Dendritic cell treated with granulocyte-macrophage colony-stimulating factor and Interleukin-4, amounts not matched to agents 40 ng/mL and 50 ng/mL, for 4 days (primary cell): ENCODE data around the gene UBQLN4.

Experiments
- H3K27ac Mint-ChIP-seq: one replicate; pipeline ENCODE4 v1.8.0; 2022; ENCODE audit warnings: mild to moderate bottlenecking, mixed read lengths
- H3K27me3 Mint-ChIP-seq: one replicate; pipeline ENCODE4 v1.8.0; 2022; ENCODE audit warnings: mild to moderate bottlenecking, mixed read lengths
- H3K36me3 Mint-ChIP-seq: one replicate; pipeline ENCODE4 v1.8.0; 2022; ENCODE audit warnings: low read depth, mixed read lengths
- H3K4me1 Mint-ChIP-seq: one replicate; pipeline ENCODE4 v1.8.0; 2022; ENCODE audit warnings: low read depth, mixed read lengths
- H3K4me3 Mint-ChIP-seq: one replicate; pipeline ENCODE4 v1.8.0; 2022; ENCODE audit warnings: mild to moderate bottlenecking, moderate library complexity, mixed read lengths
- H3K9me3 Mint-ChIP-seq: one replicate; pipeline ENCODE4 v1.8.0; 2022; ENCODE audit warnings: mixed read lengths
- intact Hi-C: fragments of 100-400 bp; cut with micrococcal nuclease; formaldehyde crosslinking; loops from one replicate; pipeline ENCODE4 v1.15.0; 2022

The UBQLN4 gene

DNA sequence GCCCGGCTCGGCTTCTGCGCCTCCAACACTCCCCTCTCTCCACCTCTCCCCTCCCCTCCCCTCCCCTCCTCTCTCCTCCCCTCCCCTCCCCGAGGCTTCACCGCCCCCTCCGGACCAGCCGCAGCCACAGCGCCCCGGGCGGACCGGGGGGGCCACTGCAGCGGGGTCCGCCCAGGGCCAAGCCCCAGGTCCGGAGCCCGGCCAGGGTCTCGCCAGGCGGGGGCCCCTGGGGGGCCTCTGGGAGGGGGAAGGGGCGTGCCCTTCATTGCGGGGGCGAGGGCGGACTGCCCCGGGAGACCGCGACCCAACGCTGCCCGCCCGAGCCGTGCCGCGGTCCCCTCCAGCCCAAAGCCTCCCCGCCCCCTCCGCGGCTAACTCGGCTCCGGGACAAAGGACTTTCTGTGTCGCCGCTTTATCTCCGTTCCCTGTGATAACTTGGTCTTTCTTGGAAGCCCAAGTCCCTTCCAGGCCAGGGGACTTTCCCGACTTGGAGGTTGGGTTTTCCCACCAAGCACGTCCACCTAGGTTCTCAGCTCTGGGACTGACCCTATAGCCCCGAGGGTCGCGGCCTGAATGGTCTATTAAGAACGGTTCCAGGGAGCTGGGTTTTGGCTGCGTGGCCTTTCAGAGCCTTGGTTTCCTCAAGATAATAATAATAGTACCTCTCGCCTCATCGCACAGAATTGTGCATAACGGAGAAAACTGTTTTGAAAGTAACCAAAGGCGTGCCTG, at the start of gene UBQLN4:
UBQLN4 (minus strand) TSS at position 31 of the 732 bp plus-strand sequence. CDS start 97 bp downstream, outside the sequence.
- no peaks in the 10 kb centered on the region for H3K9me3 Mint-ChIP-seq
- H3K27ac Mint-ChIP-seq: peak within 1 kb of the TSS; percentile 97
- intact Hi-C loops: loop anchor here (1.0 to 2.0 kb wide), 3 partner anchors 29 to 37 kb away; partner anchors contain the start of genes MEX3A and SSR2
- H3K4me1 Mint-ChIP-seq: peaks cover 54% of the 10 kb centered on the region
- no peaks in the 10 kb centered on the region for H3K27me3 Mint-ChIP-seq
- H3K36me3 Mint-ChIP-seq: peaks cover 78% of the 10 kb centered on the region
- H3K4me3 Mint-ChIP-seq: peak within 1 kb of the TSS; percentile 99

DNA sequence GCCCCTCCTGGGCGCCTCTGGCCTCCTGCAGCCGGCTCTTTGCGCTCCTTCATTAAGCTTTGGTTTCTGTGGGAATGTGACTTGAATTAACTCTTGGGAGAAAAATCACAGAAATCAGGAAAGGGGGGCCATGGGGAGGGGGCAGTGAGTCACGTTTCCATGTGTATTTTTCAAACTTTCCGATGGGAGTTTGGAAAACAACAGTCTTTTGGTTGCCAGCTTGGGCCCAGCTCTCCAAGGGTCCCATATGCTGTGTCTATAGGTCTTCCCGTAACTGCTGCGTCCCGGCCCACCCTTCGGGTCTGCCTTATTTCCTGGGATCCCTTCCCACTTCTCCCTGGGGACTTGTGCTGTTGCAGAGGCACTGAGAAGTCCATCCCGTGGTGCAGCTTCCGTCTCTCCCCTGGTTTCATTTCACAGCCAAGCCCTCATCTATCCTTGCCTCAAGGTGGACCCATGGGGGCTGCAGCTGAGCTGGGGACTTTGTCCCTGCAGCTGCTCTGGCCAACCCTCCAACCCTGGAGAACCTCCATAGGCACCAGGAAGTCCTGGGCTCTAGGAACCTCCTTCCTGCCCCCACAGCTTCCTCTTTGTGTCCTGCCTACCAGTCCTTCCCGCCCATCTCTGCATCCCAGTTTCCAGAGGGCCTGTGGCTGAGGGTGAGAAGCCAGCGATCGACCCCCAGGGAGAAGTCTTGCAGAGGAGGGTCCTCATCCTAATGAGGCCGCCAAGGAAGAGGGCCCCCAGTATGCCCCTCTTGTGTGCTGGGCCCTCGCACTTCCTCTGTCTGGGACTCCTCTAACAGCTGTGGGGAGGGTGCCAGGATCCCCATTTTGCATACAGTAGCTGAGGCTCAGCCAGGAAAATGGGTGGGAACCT, 49.3 kb upstream of the UBQLN4 start:
- H3K36me3 Mint-ChIP-seq: peaks cover 33% of the 10 kb centered on the region
- peaks cover 46% of the 10 kb centered on the region for H3K27me3 Mint-ChIP-seq
- peak overlapping the region; percentile 24 for H3K4me3 Mint-ChIP-seq
- no peaks in the 10 kb centered on the region for H3K9me3 Mint-ChIP-seq
- peak overlapping the region; percentile 95 for H3K27ac Mint-ChIP-seq
- intact Hi-C loops: no loop called here
- H3K4me1 Mint-ChIP-seq: peaks cover 84% of the 10 kb centered on the region

DNA sequence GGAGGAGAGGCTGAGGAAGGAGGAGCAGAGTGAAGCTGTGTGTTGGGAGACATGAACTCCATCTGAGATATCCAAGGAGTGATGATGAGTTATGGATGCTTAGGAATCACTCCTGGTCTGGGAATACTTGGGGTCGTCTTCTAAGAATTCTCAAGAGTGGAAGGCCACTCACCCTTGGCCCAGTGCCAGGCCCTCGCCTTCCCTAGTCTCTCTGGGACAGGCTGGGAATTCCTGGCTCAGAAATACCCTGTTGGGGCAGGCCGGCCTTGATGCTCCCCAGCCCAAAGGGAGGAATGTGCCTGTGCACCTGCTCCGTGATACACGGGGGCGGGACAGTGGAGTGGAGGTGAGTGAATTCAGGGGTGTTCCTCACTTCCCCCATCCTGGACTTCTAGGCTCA, 48.3 kb upstream of the UBQLN4 start:
- intact Hi-C loops: no loop called here
- H3K36me3 Mint-ChIP-seq: peaks cover 42% of the 10 kb centered on the region
- peak overlapping the region; percentile 95 for H3K27ac Mint-ChIP-seq
- H3K27me3 Mint-ChIP-seq: peaks cover 42% of the 10 kb centered on the region
- H3K4me3 Mint-ChIP-seq: no peak overlapping the region
- peaks cover 86% of the 10 kb centered on the region for H3K4me1 Mint-ChIP-seq
- no peaks in the 10 kb centered on the region for H3K9me3 Mint-ChIP-seq

DNA sequence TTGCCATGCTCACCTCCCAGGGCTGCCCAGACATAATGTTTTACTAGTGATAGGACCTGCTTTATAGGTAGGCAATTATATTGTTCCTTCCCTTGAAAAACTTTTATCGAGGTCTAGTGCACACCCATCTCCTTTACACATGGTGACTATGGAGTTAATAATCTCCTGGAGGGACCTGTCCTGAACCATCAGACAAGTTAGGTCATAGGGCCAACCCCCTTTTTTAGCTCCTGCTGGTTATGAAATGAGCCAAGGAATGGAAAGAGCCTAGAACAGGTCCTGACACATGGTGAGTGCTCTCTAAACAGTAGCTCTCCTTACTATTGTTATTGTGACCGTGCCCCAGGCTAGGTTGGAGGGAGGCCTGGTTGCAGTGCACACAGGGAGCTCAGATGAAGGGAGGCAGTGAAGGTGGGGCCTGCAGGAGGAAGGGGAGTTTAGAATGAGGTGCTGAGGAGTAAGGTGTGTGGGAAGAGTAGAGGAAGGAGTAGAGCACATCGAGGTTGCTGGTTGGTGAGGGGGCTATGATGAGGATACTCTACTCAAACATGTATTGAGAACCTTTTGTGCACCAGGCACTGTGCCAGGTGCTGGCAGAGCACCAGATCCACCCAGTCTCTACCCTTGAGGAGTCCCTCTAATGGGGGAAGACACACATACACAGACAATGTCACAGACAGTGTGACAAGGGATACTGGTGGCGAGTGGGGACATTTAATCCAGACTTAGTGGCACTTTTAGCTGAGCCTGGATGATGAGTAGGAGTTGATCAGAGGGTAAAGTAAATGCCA, 46.8 kb upstream of the UBQLN4 start:
- peaks cover 86% of the 10 kb centered on the region for H3K4me1 Mint-ChIP-seq
- intact Hi-C loops: no loop called here
- peaks cover 57% of the 10 kb centered on the region for H3K36me3 Mint-ChIP-seq
- peaks cover 49% of the 10 kb centered on the region for H3K27me3 Mint-ChIP-seq
- H3K4me3 Mint-ChIP-seq: no peak overlapping the region
- H3K9me3 Mint-ChIP-seq: no peaks in the 10 kb centered on the region
- H3K27ac Mint-ChIP-seq: peak overlapping the region; percentile 53

DNA sequence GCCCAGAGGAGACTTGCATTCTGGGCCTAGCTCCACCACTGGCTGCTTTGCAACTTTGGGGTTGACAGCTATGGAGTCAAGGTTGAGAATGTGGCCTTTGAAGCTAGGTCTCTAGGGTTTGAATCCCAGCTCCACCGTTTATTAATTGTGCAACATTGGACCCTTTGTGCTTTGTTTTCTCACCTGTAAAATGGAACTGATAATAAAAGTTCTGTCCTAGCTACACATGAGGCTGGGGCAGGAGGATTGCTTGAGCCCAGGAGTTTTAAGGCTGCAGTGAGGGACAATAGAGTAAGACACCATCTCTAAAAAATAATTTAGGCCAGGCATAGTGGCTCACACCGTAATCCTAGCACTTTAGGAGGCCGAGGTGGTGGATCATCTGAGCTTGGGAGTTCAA, 45.7 kb upstream of the UBQLN4 start:
- Mint-ChIP-seq H3K27me3 (peaks cover 55% of the 10 kb centered on the region), H3K4me1 (peaks cover 77% of the 10 kb centered on the region), H3K27ac (no peak overlapping the region), H3K36me3 (peaks cover 62% of the 10 kb centered on the region), H3K4me3 (no peak overlapping the region), H3K9me3 (no peaks in the 10 kb centered on the region)
- intact Hi-C loops: no loop called here

DNA sequence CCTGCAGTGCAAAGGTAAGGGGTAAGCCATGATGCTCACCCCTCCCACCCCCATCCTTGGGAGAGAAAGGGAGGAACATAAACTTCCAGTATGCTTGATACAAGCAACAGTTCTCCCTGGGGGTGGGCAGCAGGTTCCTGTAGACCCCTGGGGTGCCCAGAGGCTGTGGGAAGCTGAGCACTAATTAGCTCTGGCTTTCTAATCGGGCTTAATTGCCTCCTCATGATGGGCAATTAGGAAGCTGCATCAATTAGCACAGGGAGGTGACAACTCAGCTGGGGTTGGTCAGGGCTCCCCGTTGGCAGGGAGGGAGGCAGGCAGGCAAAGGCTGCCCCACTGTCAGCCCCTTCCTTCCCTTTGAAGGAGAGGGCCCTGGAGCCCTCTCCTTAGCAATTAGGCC, 45.2 kb upstream of the UBQLN4 start:
- Mint-ChIP-seq H3K9me3 (no peaks in the 10 kb centered on the region), H3K27ac (no peak overlapping the region), H3K36me3 (peaks cover 67% of the 10 kb centered on the region), H3K4me1 (peaks cover 77% of the 10 kb centered on the region), H3K4me3 (no peak overlapping the region), H3K27me3 (peaks cover 60% of the 10 kb centered on the region)
- intact Hi-C loops: no loop called here

DNA sequence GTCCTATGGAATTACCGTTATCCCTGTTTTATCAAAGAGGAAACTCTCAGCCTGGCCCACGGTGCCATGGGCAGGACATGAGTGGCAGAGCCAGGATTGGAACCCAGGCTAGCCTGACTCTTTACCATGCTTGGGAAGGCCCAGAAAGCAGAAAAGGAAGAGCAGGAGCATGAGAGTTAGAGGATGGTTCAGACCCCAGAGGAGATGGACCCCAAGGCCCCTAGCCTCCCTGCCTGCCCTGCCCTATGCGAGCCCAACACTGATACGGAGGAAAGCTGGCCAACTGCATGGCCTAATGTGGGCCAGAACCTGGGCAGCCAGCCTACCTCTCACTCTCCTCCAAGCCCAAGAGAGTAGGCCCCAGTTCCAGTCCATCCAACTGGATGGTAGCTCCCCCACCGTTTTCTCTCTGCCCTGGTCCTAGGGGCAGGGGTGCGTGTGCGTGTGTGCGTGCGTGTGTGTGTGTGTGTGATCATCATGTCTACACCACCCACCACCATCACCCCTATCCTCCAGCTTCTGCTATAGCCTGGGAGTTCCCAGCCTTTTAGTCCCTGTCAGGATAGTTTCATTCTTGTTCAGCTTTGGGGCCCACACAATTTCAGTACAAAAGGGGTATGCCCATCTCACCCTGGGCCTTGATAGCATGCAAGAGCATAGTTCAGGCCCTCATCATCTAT, 44.0 kb upstream of the UBQLN4 start:
- intact Hi-C loops: no loop called here
- peak overlapping the region; percentile 86 for H3K27ac Mint-ChIP-seq
- H3K9me3 Mint-ChIP-seq: no peaks in the 10 kb centered on the region
- H3K27me3 Mint-ChIP-seq: peaks cover 70% of the 10 kb centered on the region
- H3K4me3 Mint-ChIP-seq: no peak overlapping the region
- H3K36me3 Mint-ChIP-seq: peaks cover 79% of the 10 kb centered on the region
- peaks cover 70% of the 10 kb centered on the region for H3K4me1 Mint-ChIP-seq

DNA sequence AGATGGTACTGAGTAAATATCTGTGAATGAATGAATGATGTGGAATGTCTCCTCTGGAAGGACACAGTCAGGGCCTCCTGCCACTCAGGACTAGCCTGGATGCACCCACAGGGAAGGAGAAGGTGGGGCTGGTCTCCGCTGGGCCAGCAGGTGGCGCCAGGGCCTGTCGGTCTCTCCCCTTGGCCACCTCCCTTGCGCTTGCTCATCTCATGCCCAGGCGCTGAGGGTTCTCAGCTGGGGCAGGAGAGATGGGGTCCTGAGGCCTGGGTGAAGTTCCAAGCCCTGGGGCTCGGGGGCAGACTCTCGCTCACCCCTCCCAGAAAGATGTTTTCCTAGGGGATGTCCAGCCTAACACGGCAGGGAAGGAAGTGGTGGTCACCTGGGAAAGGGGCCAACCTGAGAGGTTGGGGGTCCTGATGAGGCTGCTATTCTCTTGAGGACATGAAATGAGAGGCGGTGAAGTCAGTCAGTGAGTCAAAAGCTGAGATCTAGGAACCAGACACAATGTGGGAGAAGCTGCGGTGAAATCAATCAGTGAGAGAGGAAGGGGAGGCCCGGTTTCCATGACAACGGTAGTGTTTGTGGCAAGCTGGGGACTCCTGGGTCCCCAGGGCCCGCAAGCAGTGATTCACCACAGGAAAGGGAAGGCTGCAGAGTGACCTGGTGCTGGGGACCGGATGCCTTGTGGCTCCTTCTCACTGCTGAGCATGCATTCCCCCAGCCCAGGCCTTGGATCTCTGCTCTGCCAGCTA, 43.2 kb upstream of the UBQLN4 start:
- no peaks in the 10 kb centered on the region for H3K9me3 Mint-ChIP-seq
- intact Hi-C loops: loop anchor here (1.0 kb wide), 1 partner anchor 33 kb away; no protein-coding TSS in a partner anchor
- H3K27me3 Mint-ChIP-seq: peaks cover 75% of the 10 kb centered on the region
- H3K27ac Mint-ChIP-seq: peak overlapping the region; percentile 86
- peaks cover 85% of the 10 kb centered on the region for H3K36me3 Mint-ChIP-seq
- H3K4me1 Mint-ChIP-seq: peaks cover 62% of the 10 kb centered on the region
- H3K4me3 Mint-ChIP-seq: peak overlapping the region; percentile 51

DNA sequence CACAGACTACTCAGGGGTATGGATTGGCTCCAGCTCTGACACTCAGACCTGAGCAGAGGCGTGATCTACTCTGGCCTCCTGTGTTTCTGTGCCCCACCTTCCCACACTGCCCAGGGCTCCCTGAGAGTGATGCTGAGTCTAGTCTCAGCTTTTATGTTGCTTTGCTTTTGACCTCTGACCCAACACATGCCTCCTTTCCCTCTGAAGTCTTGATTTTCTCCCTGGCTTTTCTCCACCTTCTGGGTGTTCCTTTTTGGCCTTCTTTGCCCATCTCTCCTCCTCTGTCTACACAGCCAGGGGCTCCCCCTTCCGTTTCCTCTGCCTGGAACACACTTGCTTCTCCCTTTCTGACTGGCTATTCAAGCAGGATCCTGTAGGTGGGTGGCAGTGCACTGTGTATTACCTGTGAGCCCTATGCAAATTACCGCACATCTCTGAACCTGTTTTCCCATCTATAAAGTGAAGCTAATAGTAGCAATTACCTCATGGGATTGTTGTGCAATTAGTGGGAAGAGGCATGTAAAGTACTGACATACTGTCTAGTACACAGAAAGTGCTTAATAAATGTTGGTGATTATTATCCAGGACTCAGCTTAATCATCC, 42.4 kb upstream of the UBQLN4 start:
- no peaks in the 10 kb centered on the region for H3K9me3 Mint-ChIP-seq
- no peak overlapping the region for H3K4me3 Mint-ChIP-seq
- H3K4me1 Mint-ChIP-seq: peaks cover 58% of the 10 kb centered on the region
- H3K36me3 Mint-ChIP-seq: peaks cover 87% of the 10 kb centered on the region
- intact Hi-C loops: loop anchor here (1.0 kb wide), 1 partner anchor 34 kb away; no protein-coding TSS in a partner anchor
- peaks cover 72% of the 10 kb centered on the region for H3K27me3 Mint-ChIP-seq
- H3K27ac Mint-ChIP-seq: no peak overlapping the region

DNA sequence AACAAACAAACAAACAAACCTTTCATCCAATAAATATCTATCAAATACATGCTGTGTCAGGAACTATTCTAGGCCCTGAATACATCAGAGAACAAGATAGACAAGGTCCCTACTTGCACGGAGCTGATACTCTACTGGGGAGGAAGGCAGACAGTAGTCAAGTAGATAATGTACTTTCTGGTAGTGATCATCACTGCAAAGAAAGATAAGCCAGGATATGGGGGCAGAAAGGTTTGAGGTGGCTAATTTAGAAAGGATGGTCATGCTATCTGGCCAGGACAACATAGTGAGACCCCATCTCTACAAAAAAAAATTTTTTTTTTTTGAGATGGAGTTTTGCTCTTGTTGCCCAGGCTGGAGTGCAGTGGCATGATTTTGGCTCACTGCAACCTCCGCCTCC, 38.0 kb upstream of the UBQLN4 start:
- H3K27ac Mint-ChIP-seq: no peak overlapping the region
- peaks cover 78% of the 10 kb centered on the region for H3K36me3 Mint-ChIP-seq
- intact Hi-C loops: loop anchor here (2.0 to 5.0 kb wide), 2 partner anchors 37 to 136 kb away; partner anchors contain the start of gene LAMTOR2

DNA sequence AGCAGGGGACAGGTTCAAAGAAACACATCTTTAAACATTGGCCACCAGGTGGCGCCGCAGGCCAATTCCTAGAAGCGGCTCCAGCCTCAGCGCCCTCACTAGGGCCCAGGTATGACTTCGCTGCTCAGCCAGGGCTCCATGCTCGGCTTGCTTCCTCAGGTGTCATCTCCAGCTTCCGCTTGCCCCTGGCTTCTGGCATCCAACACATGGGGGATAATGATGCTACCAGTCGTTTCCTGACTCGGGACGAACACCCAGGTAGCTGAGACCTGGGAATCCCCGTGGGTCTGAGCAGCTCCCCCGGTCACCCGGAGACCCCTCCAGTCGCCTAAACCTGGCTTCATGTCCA, 37.2 kb upstream of the UBQLN4 start:
- Mint-ChIP-seq H3K4me3 (peak overlapping the region; percentile 48), H3K9me3 (no peaks in the 10 kb centered on the region), H3K4me1 (peaks cover 55% of the 10 kb centered on the region), H3K27me3 (peaks cover 61% of the 10 kb centered on the region), H3K36me3 (peaks cover 78% of the 10 kb centered on the region), H3K27ac (peak overlapping the region; percentile 78)
- intact Hi-C loops: loop anchor here (1.0 to 5.0 kb wide), 3 partner anchors 36 to 136 kb away; partner anchors contain the start of gene LAMTOR2

More for the DNA sequence above, 38.0 kb upstream of the UBQLN4 start:
- Mint-ChIP-seq H3K4me1 (peaks cover 57% of the 10 kb centered on the region), H3K9me3 (no peaks in the 10 kb centered on the region), H3K27me3 (peaks cover 56% of the 10 kb centered on the region), H3K4me3 (no peak overlapping the region)

DNA sequence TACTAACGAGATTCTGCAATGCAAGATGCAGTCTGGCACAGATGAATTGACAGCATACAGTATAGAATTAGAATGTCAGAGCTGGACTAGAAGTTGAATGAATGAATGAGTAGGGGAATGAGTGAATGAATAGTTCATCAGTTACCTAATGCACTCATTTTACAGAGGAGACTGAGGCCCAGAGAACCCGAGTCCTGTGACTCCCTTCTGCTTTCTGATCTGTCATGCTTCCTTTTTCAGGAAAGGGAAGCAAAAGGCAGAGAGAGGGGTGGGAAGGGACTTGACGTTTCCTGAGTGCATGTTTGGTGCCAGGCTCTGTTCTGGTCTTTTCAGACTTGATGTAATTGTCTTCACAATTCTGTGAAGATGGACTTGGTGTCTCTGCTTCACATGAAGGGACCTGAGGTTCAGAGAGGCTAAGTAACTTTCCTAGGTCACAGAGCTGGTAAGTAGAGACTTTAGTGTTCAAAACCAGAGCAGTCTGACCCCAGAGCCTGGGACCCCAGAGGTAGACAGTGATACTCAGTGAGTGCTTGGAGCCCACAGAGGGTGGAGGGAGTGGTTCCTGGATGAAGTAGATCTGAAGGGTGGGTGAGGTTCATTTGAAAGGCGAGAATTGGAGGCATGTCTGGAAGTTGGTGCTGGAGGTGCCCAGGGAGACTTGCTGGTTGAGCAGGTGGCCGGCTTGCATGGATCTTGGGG, 36.7 kb upstream of the UBQLN4 start:
- Mint-ChIP-seq H3K27ac (peak overlapping the region; percentile 78), H3K36me3 (peaks cover 78% of the 10 kb centered on the region), H3K27me3 (peaks cover 61% of the 10 kb centered on the region), H3K4me3 (peak overlapping the region; percentile 48), H3K9me3 (no peaks in the 10 kb centered on the region), H3K4me1 (peaks cover 53% of the 10 kb centered on the region)
- intact Hi-C loops: loop anchor here (1.0 to 5.0 kb wide), 3 partner anchors 35 to 137 kb away; partner anchors contain the start of gene LAMTOR2
